Esophagus mucosa (tissue), 1 donor: ENCODE measurements around the gene PI4KA. TPM values are rescaled to one million over a fixed set of nuclear protein-coding genes. Genes with fewer than 3 reads are reported as not detected.

Experiments
- ATAC-seq: fragments of 200-7000 bp; cut with Tn5 transposase; one replicate; pipeline ENCODE4 v1.9.1; 2020
- total RNA-seq: library from RNA; stranded (reverse); gene quantifications from one replicate; pipeline ENCODE4 v1.2.4, GENCODE V29; 2023
- donor health status: DM: yes; HTN: yes; CAD: no.

Gene PI4KA
- total RNA-seq, 1 donor from 2014 or later: 28.5 TPM

- ATAC-seq: no peak
Measured at GRCh38 chr22:20792221-20792965, 66.2 kb downstream of the PI4KA start.

DNA sequence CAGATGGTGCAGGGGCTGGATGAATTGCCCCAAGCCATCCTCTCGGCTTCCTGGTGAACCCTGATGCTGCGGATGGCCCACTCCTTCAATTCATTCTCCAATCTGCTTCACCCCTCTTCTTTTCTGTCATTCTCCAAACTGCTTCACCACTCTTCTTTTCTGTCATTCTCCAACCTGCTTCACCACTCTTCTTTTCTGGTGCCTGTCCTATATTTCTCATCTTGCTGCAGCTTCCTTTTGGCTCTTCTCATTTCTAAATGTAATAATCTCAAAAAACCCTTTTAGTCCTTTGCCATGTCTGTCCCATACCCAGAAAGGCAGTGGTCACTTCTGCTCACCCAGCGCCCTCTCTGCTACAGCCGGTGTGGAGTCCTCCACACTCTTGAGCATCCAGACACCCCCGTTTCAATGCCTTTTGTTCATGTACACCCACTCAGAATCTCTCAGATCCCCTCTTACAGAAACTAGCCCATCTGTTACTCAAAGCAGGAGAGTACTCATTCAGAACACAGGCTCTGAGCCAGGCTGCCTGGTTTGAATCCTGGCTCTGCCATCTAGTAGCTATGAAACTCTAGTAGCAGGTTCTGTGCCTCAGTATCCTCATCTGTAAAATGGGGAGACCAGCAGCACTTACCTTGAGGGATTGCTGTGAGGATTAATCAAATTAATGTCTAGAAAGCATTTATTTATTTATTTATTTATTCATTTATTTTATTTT is 69.8 kb downstream of the PI4KA start:
- no peak for ATAC-seq

- ATAC-seq: no peak
Measured at GRCh38 chr22:20787746-20788626, 70.6 kb downstream of the PI4KA start.

DNA sequence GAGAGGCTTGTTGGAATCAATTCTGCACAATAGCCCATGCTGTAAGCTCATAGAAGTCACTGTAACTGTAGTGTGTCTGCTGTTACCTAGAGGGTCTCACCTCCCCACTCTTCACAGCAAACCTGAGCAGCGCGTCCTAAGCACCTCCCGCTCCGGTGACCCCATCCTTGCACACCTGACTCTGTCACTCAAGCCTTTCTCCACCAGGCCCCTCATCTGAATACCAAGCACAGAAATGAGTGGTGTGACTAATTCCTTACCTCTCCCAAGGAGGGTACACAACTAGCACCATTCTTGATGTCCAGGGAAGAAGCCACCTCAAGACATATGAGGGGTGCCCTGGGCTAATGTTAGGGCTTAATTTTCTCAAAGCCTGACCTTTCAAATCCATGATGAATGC is 71.4 kb downstream of the PI4KA start:
- ATAC-seq: no peak

DNA sequence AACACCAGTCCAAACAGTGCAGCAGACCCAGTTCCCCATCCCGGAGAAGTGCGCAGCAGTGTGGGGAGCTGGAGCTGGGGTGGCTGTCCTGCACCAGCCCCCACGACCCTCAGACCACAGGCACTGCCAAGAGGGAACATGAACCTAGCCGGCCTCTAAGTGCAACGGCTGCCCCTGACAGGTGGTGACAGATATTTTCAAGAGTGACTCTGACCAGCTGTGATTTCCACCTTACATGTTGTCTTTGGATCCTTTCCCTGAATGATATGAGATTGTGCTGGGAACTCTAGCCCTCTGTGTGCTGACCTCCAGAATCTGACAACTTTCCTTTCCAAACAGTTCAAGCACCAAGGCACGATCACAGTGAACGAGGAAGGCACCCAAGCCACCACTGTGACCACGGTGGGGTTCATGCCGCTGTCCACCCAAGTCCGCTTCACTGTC is 72.1 kb downstream of the PI4KA start:
- ATAC-seq: no peak

- ATAC-seq: no peak
Measured at GRCh38 chr22:20786048-20786447, 72.6 kb downstream of the PI4KA start.

DNA sequence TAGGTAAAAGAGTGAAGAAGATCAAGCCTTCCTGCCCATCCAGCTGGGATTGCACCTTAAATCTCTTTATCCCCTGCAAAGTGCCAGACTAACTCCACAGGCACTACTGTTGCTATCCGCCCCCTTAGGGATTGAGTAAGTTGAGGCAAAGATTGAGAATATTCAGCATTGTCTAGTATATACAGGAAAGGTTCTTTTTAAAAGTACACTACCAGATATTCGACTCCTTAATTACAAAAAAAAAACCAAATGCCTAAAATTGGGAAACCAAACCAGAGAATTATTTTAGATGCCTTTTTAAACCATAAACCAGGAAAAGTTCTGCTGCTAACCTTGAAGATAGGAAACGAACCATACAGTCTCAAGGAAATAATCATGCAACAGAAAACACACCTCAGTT is 73.2 kb downstream of the PI4KA start:
- ATAC-seq: no peak

- no peak for ATAC-seq
Measured at GRCh38 chr22:20783844-20784723, 74.5 kb downstream of the PI4KA start.

GRCh38 chr22:20783300-20783673 is 75.3 kb downstream of the PI4KA start:
- ATAC-seq: no peak

DNA sequence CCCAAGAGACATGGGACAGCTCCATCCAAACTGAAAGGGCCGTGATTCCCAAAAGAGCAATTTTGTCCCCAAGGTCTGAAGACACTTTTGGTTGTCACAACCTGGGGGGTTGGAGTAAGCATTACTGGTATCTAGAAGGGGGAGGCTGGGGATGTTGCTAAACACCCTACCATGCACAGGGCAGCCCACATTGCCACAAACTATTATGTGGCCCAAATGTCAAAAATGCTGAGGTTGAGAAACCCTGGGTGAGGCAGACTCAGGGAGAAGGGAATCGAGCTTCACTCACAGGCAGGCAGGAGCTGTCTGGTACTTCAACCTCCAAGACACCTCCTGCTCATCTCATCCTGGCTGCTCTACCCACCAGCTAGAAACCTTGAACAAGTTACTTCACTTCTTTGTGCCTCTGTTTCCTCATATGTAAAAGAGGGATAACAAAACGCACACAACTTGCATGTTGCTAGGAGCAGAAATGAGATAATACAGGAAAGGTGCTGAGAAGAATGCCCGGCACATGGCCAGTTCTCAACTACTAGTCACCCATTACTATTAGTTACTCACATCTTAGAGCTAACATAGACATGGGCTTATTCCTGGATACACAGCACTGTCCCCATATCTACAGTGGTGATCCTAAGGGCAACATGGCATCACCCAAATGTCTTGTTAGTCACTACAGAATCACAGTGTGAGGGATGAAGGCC is 75.9 kb downstream of the PI4KA start:
- no peak for ATAC-seq

DNA sequence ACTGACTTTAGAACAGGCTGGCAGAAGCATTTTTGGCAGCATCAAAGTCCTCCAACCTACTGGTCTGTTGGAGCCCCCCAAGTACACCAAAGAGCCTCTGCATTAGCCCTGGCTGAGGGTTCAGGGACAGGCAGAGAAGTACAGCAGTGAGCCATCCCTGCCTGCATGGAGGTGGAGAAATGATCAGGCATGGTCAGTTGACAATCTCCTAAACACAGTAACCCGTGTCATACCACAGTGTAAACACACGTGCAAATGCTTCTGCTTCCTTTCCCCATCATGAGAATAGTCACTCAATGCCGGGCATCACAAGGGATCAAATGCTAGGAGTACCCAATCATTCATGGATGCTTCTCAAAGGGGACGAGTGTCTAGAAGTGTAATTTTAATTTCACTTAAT is 76.5 kb downstream of the PI4KA start:
- ATAC-seq: no peak

GRCh38 chr22:20781272-20781990 is 77.2 kb downstream of the PI4KA start:
- ATAC-seq: no peak

GRCh38 chr22:20779818-20780158 is 78.8 kb downstream of the PI4KA start:
- ATAC-seq: no peak

DNA sequence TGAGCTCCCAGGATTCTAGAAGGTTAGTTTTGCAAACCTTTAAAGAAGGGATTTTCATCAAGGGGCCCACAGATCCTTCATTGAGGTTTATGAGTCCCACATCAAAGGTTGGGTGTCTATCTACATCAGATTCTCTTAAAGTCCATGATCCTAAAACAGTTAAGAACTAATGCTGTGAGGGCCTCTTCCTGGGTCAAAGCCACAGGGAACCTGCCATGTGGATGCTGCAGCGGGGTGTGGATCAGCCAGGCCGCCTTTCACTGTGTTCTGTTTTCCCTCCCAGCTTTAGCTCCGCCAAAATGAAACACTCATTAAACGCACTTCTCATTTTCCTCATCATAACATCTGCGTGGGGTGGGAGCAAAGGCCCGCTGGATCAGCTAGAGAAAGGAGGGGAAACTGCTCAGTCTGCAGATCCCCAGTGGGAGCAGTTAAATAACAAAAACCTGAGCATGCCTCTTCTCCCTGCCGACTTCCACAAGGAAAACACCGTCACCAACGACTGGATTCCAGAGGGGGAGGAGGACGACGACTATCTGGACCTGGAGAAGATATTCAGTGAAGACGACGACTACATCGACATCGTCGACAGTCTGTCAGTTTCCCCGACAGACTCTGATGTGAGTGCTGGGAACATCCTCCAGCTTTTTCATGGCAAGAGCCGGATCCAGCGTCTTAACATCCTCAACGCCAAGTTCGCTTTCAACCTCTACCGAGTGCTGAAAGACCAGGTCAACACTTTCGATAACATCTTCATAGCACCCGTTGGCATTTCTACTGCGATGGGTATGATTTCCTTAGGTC is 79.4 kb downstream of the PI4KA start:
- ATAC-seq: no peak

GRCh38 chr22:20777420-20778177 is 81.0 kb downstream of the PI4KA start:
- ATAC-seq: peak; percentile 94

DNA sequence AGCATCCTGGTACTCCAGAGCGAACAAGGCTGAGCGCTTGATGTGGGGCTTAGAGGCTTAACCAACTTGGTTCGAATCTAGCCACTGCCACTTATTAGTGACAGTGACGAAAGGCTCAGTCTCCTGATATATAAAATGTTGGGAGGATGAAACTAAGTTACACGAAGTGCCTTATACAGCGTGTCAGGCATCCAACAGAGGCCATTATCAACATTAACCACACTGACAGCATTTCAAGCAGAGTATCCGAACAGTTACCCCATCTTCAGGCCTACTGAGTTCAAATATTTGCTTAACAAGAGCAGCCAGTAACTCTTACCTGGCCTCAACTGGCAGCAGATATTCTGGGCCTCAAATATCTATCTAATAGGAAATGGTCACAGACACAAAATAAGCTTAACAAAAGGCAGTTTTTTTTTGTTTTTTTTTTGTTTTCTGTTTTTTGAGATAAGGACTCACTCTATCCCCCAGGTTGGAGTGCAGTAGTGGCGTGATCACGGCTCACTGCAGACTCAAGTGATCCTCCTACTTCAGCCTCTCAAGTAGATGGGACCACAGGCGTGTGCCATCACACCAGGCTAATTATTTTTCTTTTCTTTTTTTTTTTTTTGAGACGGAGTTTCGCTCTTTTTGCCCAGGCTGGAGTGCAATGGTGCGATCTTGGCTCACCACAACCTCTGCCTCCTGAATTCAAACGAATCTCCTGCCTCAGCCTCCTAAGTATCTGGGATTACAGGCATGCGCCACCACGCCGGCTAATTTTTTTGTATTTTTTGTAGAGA is 81.8 kb downstream of the PI4KA start:
- ATAC-seq: no peak

- ATAC-seq: no peak
Measured at GRCh38 chr22:20775342-20775895, 83.2 kb downstream of the PI4KA start.

- no peak for ATAC-seq
Measured at GRCh38 chr22:20774882-20775281, 83.7 kb downstream of the PI4KA start.
